HL-60/S4 treated with retinoic acid at 250 ng/mL for 4 days and 3 days (cell line): Measurements from ENCODE around the gene PARD3.
"Not testable (repeated sequence)": the region's sequence is repeated elsewhere in the genome, so short reads cannot be mapped to it uniquely, and the experiment has no call there.

Source experiments
- in situ Hi-C: fragments of 300-500 bp; cut with MboI; formaldehyde crosslinking; loops from 2 replicates; pipeline ENCODE4 v1.7.0; 2022; ENCODE audit warnings: low sequenced_read_pairs

PARD3 gene

GRCh38 chr10:34719328-34719727, 95.8 kb downstream of the PARD3 start:
- in situ Hi-C loops = no loop called here

DNA sequence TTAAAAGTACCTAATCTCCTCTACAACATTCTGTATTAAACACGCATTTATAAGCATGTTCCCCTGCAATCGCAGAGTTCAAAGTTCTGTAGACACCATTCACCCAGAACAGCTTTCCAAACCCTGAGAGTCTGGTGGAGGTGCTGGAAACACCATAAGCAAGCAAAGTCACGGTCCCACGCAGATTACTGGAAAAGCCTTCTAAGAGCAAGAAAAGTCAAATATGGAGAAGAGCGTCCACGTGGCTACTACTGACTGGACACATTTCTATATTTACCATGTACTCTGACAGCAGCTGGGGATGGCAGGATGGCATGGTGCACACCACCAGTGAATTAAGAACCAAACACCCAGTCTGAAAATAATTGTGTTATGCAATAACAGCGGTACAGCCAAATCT, 97.7 kb downstream of the PARD3 start:
- in situ Hi-C loops = no loop called here

DNA sequence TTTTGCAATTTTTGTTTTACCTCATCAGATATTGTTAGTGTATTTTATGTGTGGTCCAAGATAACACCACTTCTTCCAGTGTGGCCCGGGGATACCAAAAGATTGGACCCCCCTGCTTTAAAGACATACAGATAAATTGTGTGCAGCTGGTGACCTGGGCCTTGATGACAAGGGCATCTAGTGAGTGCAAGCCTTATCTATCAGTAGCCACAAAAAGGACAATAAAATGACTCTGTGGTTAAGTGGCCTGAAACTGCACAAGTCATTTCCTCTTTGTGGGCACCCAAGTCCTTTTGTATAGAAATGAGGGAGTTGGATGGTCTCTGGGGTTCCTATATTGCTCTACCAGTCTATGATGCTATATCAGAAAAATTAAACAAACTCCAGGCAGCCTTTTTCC, 98.1 kb downstream of the PARD3 start:
- in situ Hi-C loops = no loop called here

GRCh38 chr10:34716234-34716633, 98.9 kb downstream of the PARD3 start:
- in situ Hi-C loops = no loop called here

DNA sequence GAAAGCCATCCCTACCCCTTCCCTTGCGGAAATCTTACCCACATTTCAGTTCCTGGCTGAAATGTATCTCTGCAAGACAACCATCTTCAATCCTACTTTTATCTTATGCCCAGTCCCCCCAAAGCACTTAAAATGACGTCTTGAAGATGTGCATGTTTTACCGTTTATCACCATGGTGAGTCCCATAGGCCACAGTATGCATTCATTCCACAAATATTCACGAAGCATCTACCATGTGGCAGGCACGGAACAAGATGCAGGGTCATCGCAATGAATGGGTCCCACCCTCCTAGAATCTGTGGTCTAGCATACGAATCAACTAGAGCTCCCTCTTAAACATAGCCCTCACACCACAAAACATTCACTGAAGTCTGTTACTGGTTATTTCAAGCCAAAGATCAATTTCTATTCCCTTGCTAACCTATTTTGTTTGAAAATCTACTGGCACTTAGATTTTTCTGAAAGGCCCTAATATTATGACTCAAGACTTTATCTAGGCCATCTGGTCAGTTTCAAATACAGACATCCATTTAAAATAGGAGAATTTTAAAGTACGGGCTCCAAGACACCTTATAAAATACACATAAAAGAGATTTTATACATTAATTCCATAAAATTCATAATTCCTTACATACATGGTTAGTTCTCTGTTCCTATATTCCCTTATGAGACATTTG, 99.4 kb downstream of the PARD3 start:
- in situ Hi-C loops = no loop called here

DNA sequence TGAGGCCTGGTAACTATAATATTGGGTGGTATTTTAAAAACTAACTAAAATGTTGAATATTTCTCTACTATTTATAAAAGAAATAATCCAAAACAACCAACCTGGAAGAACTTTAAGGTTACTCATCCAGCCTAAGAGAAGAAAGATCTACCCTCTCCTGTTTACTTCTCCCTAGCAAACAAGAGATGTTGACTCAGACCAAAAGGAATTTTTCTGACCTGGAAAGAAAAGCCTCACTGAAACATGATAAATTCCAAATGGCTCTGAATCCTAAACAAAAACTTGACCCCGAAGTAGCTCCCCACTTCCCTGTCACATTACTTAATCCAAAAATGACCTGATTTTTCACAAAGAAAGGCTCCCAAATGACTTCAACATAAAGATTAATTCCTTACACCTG, 101.2 kb downstream of the PARD3 start:
- in situ Hi-C loops = no loop called here

- in situ Hi-C loops = no loop called here
Observed at GRCh38 chr10:34711500-34711899, 103.6 kb downstream of the PARD3 start.

- in situ Hi-C loops = no loop called here
Observed at GRCh38 chr10:34710391-34710751, 104.7 kb downstream of the PARD3 start.

DNA sequence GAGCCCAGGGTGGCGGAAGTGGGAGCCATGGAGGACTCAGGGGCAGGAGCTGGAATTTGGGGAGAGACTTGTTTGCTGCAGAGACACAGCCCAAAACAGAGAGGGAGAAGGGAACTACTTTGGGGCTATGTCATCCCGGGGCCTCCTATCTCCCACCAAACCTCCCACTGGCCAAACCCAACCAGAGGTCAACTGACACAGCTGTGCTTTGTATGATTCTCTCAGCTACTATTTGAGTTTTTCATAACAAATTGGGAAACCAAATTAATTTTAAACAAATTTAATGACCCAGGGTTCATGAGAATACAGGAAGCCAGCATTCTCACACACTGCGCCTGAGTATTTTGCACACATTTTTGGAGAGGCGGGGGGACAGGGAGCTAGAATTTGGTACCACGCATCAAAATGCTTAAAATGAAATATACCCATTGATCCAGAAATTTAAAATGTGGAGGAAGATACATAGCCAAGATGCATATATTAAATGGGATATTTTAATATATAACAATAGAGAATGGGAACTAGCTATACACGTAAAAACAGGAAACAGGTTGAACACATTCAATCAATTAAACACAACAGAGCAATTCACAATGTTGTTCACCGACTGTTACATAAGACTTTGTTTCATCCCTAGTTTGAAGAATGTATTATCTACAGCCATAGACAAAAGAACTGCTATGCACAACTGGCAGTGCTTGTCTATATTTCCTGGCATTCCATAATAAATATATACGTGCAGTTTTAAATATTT, 105.3 kb downstream of the PARD3 start:
- in situ Hi-C loops = no loop called here

- in situ Hi-C loops = no loop called here
Observed at GRCh38 chr10:34707656-34708055, 107.4 kb downstream of the PARD3 start.

GRCh38 chr10:34706992-34707391, 108.1 kb downstream of the PARD3 start:
- in situ Hi-C loops = not testable (repeated sequence)

DNA sequence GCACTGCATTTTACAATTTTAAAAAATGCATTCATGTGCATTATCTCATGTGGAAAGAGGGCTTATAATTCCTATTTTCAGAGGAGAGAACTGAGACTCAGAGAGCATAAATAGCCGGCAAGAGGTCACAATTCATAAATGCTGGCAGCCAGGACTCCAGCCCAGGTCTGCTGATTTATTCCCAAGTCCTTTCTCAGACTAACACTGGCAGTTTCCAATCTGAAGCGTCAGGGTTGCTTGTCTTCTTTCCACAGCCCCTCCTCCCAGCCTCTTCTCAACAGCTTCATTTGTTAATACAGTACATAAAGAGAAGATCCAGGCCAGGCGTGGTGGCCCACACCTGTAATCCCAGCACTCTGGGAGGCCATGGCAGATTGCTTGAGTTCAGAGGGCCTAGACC, 108.9 kb downstream of the PARD3 start:
- in situ Hi-C loops = no loop called here

- in situ Hi-C loops = no loop called here
Observed at GRCh38 chr10:34705563-34705962, 109.5 kb downstream of the PARD3 start.

GRCh38 chr10:34704526-34705184, 110.4 kb downstream of the PARD3 start:
- in situ Hi-C loops = no loop called here

GRCh38 chr10:34702982-34703381, 112.1 kb downstream of the PARD3 start:
- in situ Hi-C loops = no loop called here

DNA sequence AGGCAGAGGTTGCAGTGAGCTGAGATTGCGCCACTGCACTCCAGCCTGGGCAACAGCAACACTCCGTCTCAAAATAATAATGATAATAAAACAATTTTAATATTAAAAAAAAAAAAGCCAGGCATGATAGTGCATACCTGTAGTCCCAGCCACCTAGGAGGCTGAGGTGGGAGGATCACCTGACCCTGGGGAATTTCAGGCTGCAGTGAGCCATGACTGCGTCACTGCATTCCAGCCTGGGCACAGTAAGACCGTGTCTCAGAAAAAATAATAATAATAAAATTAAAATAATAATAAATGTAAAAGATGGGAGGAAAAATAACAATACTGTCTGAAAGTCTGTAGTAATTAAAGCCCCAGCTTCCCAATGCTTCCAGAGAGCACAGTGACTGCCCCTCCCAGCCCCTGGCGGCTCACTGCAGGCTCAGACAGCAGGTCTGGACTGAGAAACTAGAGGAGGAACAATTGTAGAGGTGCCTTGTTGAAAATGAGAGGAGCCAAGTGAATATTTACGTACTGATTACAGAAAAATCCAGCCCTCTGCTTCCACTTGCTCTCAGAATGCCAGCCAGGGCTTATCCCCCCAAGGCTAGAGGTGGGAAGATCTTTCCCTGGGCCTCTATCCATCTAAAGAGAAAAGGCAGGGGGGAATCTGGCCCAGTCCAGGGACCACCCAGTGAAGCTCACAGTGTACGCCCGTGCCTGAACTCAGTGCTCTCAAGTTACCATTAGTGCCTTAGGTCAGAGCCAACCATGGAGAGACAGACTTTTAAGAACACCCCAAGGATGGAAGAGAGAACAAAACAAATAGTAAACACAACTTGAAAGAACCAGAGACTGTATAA, 112.8 kb downstream of the PARD3 start:
- in situ Hi-C loops = no loop called here

GRCh38 chr10:34701194-34701593, 113.9 kb downstream of the PARD3 start:
- in situ Hi-C loops = no loop called here

GRCh38 chr10:34700752-34701151, 114.3 kb downstream of the PARD3 start:
- in situ Hi-C loops = not testable (repeated sequence)

DNA sequence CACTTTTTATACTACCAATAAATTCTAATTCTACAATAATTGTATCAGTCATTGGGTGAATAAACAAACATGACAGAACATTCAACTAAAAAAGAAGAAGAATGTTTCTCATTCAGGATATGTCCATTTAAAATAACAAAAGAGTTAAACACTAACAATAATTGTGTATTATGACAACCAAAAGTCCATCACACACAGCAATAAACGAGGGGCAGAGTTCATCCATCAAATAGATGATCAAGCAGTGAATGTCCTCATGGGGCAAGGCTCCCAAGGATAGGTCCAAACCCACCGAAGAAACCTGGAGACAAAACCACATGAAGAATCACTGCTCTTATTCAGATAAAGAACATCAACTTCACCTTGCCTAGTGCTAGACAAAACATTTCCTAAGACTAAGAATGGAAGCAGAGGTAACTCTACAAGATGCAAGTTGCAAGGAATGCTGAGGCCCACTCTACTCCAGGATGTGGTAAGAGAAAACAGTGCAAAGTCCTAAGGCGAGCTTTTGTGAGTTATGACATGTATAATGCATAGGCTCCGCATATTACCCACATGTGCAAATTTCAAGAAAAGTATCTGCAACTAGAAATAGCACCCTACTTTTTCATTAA, 115.1 kb downstream of the PARD3 start:
- in situ Hi-C loops = no loop called here

DNA sequence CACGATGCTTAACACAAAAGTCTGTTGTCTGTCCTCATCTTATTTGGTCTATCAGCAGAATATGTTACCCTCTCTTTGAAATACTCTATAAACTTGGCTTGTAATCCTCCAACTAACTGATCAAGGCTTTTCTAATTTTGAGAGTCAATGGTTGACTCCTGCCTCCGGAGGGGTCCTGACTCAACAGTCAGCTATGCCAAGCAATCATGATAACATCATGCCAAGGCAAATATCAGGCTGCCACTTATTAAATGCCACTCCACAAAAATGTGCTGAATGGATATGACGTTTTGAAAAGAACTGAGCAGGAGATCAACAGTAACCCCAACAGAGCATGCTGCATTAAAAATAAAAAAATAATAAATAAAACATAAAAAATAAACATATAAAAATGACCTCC, 116.1 kb downstream of the PARD3 start:
- in situ Hi-C loops = no loop called here
